Endothelial cell of hepatic sinusoid (primary cell): ENCODE results near the gene ATP1A2.

Experiments used
- in situ Hi-C: cut with HindIII; loops from 2 replicates; pipeline ENCODE4 v1.10.0; 2017; ENCODE audit warnings: low sequenced_read_pairs

Gene ATP1A2

DNA sequence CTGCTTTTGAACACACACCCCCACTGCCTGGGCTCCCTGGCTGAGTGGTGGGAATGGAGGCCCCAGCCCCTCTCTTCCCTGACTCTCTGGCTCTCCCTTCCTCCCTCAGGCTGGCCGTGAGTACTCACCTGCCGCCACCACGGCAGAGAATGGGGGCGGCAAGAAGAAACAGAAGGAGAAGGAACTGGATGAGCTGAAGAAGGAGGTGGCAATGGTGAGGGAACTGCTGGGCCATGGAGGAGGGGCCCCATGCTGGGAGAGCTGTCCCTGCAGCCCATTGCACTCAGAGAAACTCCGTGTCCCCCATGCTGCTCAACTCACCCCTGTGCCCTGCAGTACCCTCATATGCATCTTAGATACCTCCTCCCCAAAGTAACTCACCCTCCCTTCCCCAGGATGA is 5.2 kb downstream of the ATP1A2 start:
- in situ Hi-C loops, result no loop called here

DNA sequence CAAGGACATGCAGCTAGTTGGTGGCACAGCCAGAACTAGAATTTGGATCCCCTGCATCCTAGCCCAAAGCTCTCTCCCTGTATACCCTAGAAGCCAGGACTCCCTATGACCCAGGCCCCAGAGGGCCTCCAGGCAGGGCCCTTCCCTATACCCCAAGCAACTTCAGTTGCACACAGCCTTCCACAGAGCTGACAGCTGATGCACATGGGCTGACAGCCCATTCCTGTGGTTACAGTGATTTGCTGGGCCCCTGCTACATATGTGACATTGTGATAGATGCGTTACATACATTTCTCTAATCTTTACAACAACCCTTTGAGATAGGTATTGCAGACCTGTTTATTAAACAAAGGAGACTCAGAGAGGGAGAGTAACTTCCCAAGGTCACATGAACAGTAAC is 5.8 kb downstream of the ATP1A2 start:
- in situ Hi-C loops, result no loop called here

GRCh38 chr1:160122978-160123495 is 7.5 kb downstream of the ATP1A2 start:
- in situ Hi-C loops, result no loop called here

- in situ Hi-C loops, result no loop called here
Measured at GRCh38 chr1:160123726-160124125, 8.2 kb downstream of the ATP1A2 start.

GRCh38 chr1:160124705-160125478 is 9.3 kb downstream of the ATP1A2 start:
- in situ Hi-C loops, result loop anchor here (5.0 kb wide), 1 partner anchor 58 kb away; no protein-coding TSS in a partner anchor

GRCh38 chr1:160125746-160126145 is 10.2 kb downstream of the ATP1A2 start:
- in situ Hi-C loops, result loop anchor here (5.0 kb wide), 1 partner anchor 58 kb away; no protein-coding TSS in a partner anchor

DNA sequence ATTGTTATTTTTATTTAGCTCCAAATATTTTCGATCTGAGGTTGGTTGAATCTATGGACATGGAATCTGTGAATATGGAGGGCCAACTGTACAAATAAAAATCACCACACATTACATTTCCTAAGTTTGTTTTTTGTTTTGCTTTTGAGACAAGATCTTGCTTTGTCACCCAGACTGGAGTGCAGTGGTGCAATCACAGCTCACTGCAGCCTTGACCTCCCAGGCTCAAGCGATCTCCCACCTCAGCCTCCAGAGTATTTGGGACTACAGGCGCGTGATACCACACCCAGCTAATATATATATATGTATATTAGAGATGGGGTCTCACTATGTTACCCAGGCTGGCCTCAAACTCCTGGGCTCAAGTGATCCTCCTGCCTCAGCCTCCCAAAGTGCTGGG is 10.8 kb downstream of the ATP1A2 start:
- in situ Hi-C loops, result loop anchor here (5.0 kb wide), 1 partner anchor 59 kb away; no protein-coding TSS in a partner anchor

DNA sequence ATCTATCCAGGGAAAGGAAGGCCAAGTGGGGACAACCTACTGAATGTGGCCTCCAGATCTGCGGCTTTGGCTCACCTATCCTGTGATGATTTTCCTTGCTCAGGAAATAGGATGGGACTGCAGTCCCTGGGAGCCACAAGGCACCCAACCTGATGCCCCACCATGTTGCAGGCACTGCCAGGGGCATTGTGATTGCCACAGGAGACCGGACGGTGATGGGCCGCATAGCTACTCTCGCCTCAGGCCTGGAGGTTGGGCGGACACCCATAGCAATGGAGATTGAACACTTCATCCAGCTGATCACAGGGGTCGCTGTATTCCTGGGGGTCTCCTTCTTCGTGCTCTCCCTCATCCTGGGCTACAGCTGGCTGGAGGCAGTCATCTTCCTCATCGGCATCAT is 11.8 kb downstream of the ATP1A2 start:
- in situ Hi-C loops, result loop anchor here (5.0 kb wide), 1 partner anchor 60 kb away; no protein-coding TSS in a partner anchor

DNA sequence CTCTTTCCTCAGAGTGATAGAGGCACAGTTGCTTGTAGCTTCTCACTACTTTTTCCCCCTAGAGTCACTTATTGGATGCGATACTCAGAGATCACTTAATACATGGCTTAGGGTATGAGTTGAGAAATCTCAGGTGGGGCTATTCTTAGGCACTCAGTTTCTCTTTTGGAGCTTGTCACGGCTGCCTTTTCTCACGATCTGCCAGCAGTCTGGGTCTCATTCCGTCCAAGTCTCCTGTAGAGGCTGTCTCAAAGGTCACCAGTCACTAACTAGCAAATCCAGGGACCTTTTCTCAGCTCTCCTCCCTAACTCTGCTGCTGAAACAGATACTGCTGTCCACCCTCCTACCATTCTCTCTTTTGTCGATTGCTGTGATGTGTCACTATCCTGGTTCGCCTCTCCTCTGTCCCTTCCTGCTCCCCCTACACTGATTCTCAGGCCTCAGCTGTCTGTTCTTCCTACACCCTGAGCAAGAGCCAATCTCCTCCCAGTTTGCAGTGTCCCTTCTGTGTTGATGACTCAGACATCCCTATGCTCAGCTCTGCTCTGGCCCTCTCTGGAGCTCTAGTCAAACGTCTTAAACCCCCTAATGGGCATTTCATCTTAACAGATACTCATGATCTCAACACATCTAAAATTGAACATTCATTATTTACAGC is 12.4 kb downstream of the ATP1A2 start:
- in situ Hi-C loops, result loop anchor here (5.0 kb wide), 1 partner anchor 61 kb away; no protein-coding TSS in a partner anchor

DNA sequence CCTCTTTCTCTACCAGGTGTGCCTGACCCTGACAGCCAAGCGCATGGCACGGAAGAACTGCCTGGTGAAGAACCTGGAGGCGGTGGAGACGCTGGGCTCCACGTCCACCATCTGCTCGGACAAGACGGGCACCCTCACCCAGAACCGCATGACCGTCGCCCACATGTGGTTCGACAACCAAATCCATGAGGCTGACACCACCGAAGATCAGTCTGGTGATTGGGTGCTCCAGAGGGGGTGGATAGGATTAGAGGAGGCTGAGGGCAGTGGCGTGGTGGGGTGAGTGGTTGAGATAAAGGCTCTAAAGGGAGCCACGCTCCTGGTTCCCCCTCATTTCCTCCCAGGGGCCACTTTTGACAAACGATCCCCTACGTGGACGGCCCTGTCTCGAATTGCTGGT is 13.1 kb downstream of the ATP1A2 start:
- in situ Hi-C loops, result loop anchor here (5.0 kb wide), 1 partner anchor 61 kb away; no protein-coding TSS in a partner anchor

- in situ Hi-C loops, result loop anchor here (5.0 kb wide), 1 partner anchor 62 kb away; no protein-coding TSS in a partner anchor
Measured at GRCh38 chr1:160129046-160129445, 13.5 kb downstream of the ATP1A2 start.

GRCh38 chr1:160129558-160129957 is 14.0 kb downstream of the ATP1A2 start:
- in situ Hi-C loops, result loop anchor here (5.0 kb wide), 1 partner anchor 62 kb away; no protein-coding TSS in a partner anchor

DNA sequence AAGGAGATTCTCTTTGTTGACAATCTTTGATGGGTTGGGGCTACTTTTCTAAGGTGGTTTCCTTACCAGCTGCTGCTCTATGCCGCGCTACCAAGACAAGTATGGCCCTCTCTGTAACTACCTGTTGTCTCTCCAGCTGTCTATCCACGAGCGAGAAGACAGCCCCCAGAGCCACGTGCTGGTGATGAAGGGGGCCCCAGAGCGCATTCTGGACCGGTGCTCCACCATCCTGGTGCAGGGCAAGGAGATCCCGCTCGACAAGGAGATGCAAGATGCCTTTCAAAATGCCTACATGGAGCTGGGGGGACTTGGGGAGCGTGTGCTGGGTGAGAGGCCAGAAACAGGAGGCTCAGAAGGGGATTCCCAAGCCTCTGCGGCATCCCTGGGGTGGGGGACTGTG is 14.4 kb downstream of the ATP1A2 start:
- in situ Hi-C loops, result loop anchor here (5.0 kb wide), 3 partner anchors 43 to 97 kb away; no protein-coding TSS in a partner anchor

DNA sequence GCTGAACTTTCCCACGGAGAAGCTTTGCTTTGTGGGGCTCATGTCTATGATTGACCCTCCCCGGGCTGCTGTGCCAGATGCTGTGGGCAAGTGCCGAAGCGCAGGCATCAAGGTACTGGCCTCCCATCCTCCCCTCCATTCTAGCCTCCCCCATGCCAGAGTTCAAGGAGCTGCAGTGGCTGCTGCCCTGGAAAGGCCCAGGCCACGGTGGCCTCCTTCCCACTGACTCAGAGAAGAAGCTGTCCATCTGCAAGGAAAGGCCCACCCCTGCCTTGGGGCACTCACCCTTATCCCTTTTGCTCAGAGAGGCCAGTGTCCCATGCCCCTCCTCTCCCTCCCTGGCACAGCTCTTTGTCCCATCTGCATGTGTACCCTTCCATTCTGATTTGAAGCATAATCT is 14.9 kb downstream of the ATP1A2 start:
- in situ Hi-C loops, result loop anchor here (5.0 kb wide), 2 partner anchors 43 to 97 kb away; no protein-coding TSS in a partner anchor

- in situ Hi-C loops, result loop anchor here (5.0 kb wide), 2 partner anchors 44 to 96 kb away; no protein-coding TSS in a partner anchor
Measured at GRCh38 chr1:160130939-160131338, 15.4 kb downstream of the ATP1A2 start.

DNA sequence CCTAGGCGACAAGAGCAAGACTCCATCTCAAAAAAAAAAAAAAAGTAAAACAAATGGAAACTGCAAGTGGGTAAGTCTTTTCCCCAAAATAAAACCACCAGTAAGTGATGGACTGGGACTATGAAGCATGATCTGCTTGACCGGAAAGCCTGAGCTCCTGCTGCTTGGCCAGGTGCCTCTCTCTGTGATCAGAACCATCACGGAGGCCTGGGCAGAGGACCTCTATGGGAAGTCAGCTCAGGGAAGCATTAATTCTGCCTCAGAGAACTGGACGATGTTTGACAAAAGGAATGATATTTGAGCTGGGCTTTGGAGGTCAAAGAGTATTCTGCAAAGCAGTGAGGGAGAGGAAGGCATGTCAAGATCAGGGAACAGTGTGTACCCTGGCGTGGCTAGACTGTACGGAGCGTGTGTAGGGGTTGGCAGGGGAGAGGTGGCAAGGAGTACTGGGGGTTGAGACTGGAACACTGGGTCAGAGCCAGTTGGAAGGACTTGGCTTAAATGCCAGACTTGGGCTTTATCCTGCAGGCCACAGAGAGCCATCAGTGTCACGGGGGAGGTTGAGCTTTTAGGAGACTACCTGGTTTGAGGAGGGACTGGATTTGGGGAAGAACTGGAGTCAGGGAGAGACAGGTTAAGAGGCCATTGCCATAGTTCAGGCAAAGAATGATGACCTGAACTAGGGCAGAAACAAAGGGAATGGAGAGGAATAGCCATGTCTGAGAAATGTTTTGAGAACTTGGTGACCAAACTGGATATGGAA is 16.4 kb downstream of the ATP1A2 start:
- in situ Hi-C loops, result loop anchor here (5.0 kb wide), 2 partner anchors 45 to 95 kb away; no protein-coding TSS in a partner anchor

DNA sequence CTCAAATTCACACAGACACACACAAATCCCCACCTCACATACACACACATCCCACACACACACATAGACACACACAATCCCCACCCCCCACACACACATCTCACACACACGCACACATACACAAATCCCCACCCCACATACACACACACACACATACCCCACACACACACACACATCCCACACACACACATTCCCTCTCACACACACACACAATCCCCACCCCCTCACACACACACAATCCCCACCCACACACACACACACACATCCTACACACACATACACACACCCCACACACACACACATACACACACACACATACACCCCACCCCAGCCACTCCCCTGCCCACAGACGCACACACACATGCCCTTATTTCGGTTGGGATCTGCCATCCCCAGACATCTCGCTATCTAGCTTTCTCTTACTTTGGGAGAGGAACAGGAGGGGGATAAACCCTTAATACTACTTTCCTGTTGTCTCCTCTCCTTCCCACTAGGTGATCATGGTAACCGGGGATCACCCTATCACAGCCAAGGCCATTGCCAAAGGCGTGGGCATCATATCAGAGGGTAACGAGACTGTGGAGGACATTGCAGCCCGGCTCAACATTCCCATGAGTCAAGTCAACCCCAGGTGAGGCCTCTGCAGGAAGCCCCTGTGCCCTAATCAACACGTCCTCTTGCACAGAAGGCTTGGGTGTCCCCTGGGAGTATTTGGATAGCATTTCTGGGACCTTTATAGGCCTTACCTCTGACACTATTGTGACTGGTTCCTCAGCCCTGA is 18.6 kb downstream of the ATP1A2 start:
- in situ Hi-C loops, result loop anchor here (5.0 kb wide), 2 partner anchors 47 to 93 kb away; no protein-coding TSS in a partner anchor

- in situ Hi-C loops, result loop anchor here (5.0 kb wide), 2 partner anchors 48 to 92 kb away; no protein-coding TSS in a partner anchor
Measured at GRCh38 chr1:160134791-160135572, 19.4 kb downstream of the ATP1A2 start.
